H9 (cell line): ENCODE results near the gene TOP1. TPM values are rescaled to one million over a fixed set of nuclear protein-coding genes. Genes with fewer than 3 reads are reported as not detected.

Experiments used
- DNase-seq: peaks from one replicate; pipeline ENCODE4 v3.0.0-alpha.2; 2017
- H2AFZ ChIP-seq: one replicate; pipeline ENCODE4 v1.6.1; 2013; ENCODE audit warnings: mild to moderate bottlenecking, low read length, control low read depth, moderate library complexity
- H2AK5ac ChIP-seq: 2 replicates; pipeline ENCODE4 v1.6.1; 2013; ENCODE audit warnings: low read length, control low read depth, mixed read lengths; ENCODE audit not compliant: insufficient read length
- H2BK120ac ChIP-seq: one replicate; pipeline ENCODE4 v1.6.1; 2013; ENCODE audit warnings: low read depth, mild to moderate bottlenecking, low read length, control low read depth, inconsistent platforms; ENCODE audit not compliant: poor library complexity, severe bottlenecking
- H2BK12ac ChIP-seq: 2 replicates; pipeline ENCODE4 v1.6.1; 2013; ENCODE audit warnings: low read length, control low read depth, mixed read lengths, low read depth; ENCODE audit not compliant: insufficient read length
- H2BK15ac ChIP-seq: 2 replicates; pipeline ENCODE4 v1.6.1; 2013; ENCODE audit warnings: low read depth, low read length, control low read depth
- H2BK20ac ChIP-seq: one replicate; pipeline ENCODE4 v1.6.1; 2013; ENCODE audit warnings: low read depth, mild to moderate bottlenecking, low read length, control low read depth, inconsistent platforms; ENCODE audit not compliant: poor library complexity, severe bottlenecking
- H2BK5ac ChIP-seq: 2 replicates; pipeline ENCODE4 v1.6.1; 2013; ENCODE audit warnings: low read length, control low read depth, mixed read lengths; ENCODE audit not compliant: insufficient read length
- H3K14ac ChIP-seq: 2 replicates; pipeline ENCODE4 v1.6.1; 2013; ENCODE audit warnings: low read length, control low read depth; ENCODE audit not compliant: insufficient read depth
- H3K18ac ChIP-seq: 2 replicates; pipeline ENCODE4 v1.6.1; 2013; ENCODE audit warnings: low read depth, mild to moderate bottlenecking, mixed read lengths, low read length, control low read depth; ENCODE audit not compliant: insufficient read length
- H3K23ac ChIP-seq: 2 replicates; pipeline ENCODE4 v1.6.1; 2013; ENCODE audit warnings: low read length, control low read depth, mixed read lengths, low read depth; ENCODE audit not compliant: insufficient read length
- H3K23me2 ChIP-seq: 2 replicates; pipeline ENCODE4 v1.6.1; 2013; ENCODE audit warnings: low read depth, mild to moderate bottlenecking, mixed read lengths, low read length, control low read depth; ENCODE audit not compliant: insufficient read length, poor library complexity, severe bottlenecking
- H3K27ac ChIP-seq: 2 replicates; pipeline ENCODE4 v1.5.1; 2013; ENCODE audit warnings: low read length, control low read depth, mixed read lengths, low read depth; ENCODE audit not compliant: insufficient read length
- H3K27me3 ChIP-seq: 2 replicates; pipeline ENCODE4 v1.6.1; 2013; ENCODE audit warnings: low read length, control low read depth, inconsistent platforms; ENCODE audit not compliant: insufficient read depth
- H3K4ac ChIP-seq: 2 replicates; pipeline ENCODE4 v1.6.1; 2013; ENCODE audit warnings: low read depth, mild to moderate bottlenecking, control low read depth, inconsistent platforms, low read length, moderate library complexity
- H3K4me1 ChIP-seq: 2 replicates; pipeline ENCODE4 v1.6.1; 2013; ENCODE audit warnings: low read length, control low read depth, inconsistent platforms; ENCODE audit not compliant: insufficient read depth
- H3K4me2 ChIP-seq: 2 replicates; pipeline ENCODE4 v1.6.1; 2013; ENCODE audit warnings: low read length, control low read depth, mixed read lengths; ENCODE audit not compliant: insufficient read length, insufficient read depth
- H3K56ac ChIP-seq: 2 replicates; pipeline ENCODE4 v1.6.1; 2013; ENCODE audit warnings: low read depth, mild to moderate bottlenecking, mixed read lengths, low read length, control low read depth; ENCODE audit not compliant: insufficient read length
- H3K79me1 ChIP-seq: 2 replicates; pipeline ENCODE4 v1.6.1; 2013; ENCODE audit warnings: low read depth, mild to moderate bottlenecking, moderate library complexity, low read length, control low read depth, inconsistent platforms; ENCODE audit not compliant: insufficient read depth, poor library complexity, severe bottlenecking
- H3K79me2 ChIP-seq: 2 replicates; pipeline ENCODE4 v1.6.1; 2013; ENCODE audit warnings: low read length, control low read depth, inconsistent platforms; ENCODE audit not compliant: insufficient read depth
- H3K9ac ChIP-seq: 2 replicates; pipeline ENCODE4 v1.6.1; 2013; ENCODE audit warnings: low read length, control low read depth, mixed read lengths; ENCODE audit not compliant: insufficient read length; ENCODE audit errors: extremely low read depth
- H3K9me3 ChIP-seq: one replicate; pipeline ENCODE4 v1.6.1; 2013; ENCODE audit warnings: low read depth, low read length, inconsistent platforms; ENCODE audit not compliant: control insufficient read depth
- H3T11ph ChIP-seq: one replicate; pipeline ENCODE4 v1.6.1; 2013; ENCODE audit warnings: mild to moderate bottlenecking, low read length, control low read depth, inconsistent platforms
- H4K20me1 ChIP-seq: one replicate; pipeline ENCODE4 v1.6.1; 2013; ENCODE audit not compliant: control insufficient read depth, insufficient read length, insufficient read depth
- H4K5ac ChIP-seq: 2 replicates; pipeline ENCODE4 v1.6.1; 2013; ENCODE audit warnings: low read depth, mild to moderate bottlenecking, mixed read lengths, low read length, control low read depth; ENCODE audit not compliant: insufficient read length
- H4K8ac ChIP-seq: replicated peaks from 2 replicates; pipeline ENCODE4 v1.6.1; 2013; ENCODE audit warnings: low read length, control low read depth, mixed read lengths, low read depth; ENCODE audit not compliant: insufficient read length
- H4K91ac ChIP-seq: 2 replicates; pipeline ENCODE4 v1.6.1; 2013; ENCODE audit warnings: low read depth, mild to moderate bottlenecking, moderate library complexity, mixed read lengths, low read length, control low read depth; ENCODE audit not compliant: insufficient read length
- H3K27ac Mint-ChIP-seq, 3 experiments: 2 replicates in 2 of 3; 3 replicates in 1 of 3; pipeline ENCODE4 v1.8.0; 2020 to 2021; ENCODE audit warnings: mixed read lengths in 3 of 3, mild to moderate bottlenecking in 1 of 3, moderate library complexity in 1 of 3
- H3K27me3 Mint-ChIP-seq: 2 replicates; pipeline ENCODE4 v1.8.0; 2021; ENCODE audit warnings: low read depth, mild to moderate bottlenecking, moderate library complexity, mixed read lengths
- H3K36me3 Mint-ChIP-seq, 3 experiments: 2 replicates in 2 of 3; 3 replicates in 1 of 3; pipeline ENCODE4 v1.8.0; 2020 to 2021; ENCODE audit warnings: low read depth in 3 of 3, mixed read lengths in 3 of 3; ENCODE audit not compliant: insufficient read depth in 1 of 3
- H3K4me1 Mint-ChIP-seq, 2 experiments: 2 replicates each; pipeline ENCODE4 v1.8.0; 2020; ENCODE audit warnings: mixed read lengths in 2 of 2
- H3K4me3 Mint-ChIP-seq, 2 experiments: 2 replicates in 1 of 2; 3 replicates in 1 of 2; pipeline ENCODE4 v1.8.0; 2020 to 2021; ENCODE audit warnings: mild to moderate bottlenecking in 2 of 2, mixed read lengths in 2 of 2, moderate library complexity in 1 of 2
- H3K9me3 Mint-ChIP-seq, 2 experiments: 2 replicates in 1 of 2; 3 replicates in 1 of 2; pipeline ENCODE4 v1.8.0; 2020; ENCODE audit warnings: mild to moderate bottlenecking in 2 of 2, mixed read lengths in 2 of 2, moderate library complexity in 1 of 2
- CTCF ChIP-seq: fragments of 200-600 bp; sonication (generic); conservative IDR thresholded peaks from 3 replicates; pipeline ENCODE4 v1.8.0; 2021; ENCODE audit warnings: antibody characterized with exemption, mild to moderate bottlenecking
- WGBS: extraction: QIAGEN DNeasy Blood & Tissue Kit; methylation state at CpG from one replicate; pipeline ENCODE4 v1.1.7; 2013; ENCODE audit warnings: missing lambda C conversion rate, low lambda C conversion rate, mixed read lengths; ENCODE audit not compliant: insufficient read length; ENCODE audit errors: extremely low coverage; 5-methylcytosine and 5-hydroxymethylcytosine counted together
- total RNA-seq: library from RNA; stranded (reverse); gene quantifications from 2 replicates; pipeline ENCODE4 v1.2.1, GENCODE V29; 2021

The TOP1 gene
- total RNA-seq, 1 experiment from 2014 or later = 96.4 TPM

- Histone ChIP-seq H3K4ac (no peak overlapping the region), H2BK12ac (no peak overlapping the region), H4K91ac (no peak overlapping the region), H3K4me1 (no peaks in the 10 kb centered on the region; the same call in 1 of the 2 replicates), H3K18ac (no peak overlapping the region), H2AFZ (no peak overlapping the region), H3K27me3 (no peaks in the 10 kb centered on the region), H2AK5ac (no peak overlapping the region), H2BK120ac (no peak overlapping the region), H3K9ac (no peak overlapping the region), H3K79me1 (peaks cover 5% of the 10 kb centered on the region), H3K9me3 (no peaks in the 10 kb centered on the region), H3K23ac (no peak overlapping the region), H2BK5ac (no peak overlapping the region), H3K4me2 (no peak overlapping the region), H3T11ph (no peak overlapping the region), H4K8ac (no peak overlapping the region), H2BK20ac (no peak overlapping the region), H4K20me1 (no peaks in the 10 kb centered on the region), H4K5ac (no peak overlapping the region), H3K23me2 (no peaks in the 10 kb centered on the region), H3K14ac (no peak overlapping the region), H2BK15ac (no peak overlapping the region), H3K56ac (no peak overlapping the region), H3K27ac (no peak overlapping the region), H3K79me2 (peaks cover 26% of the 10 kb centered on the region; the same call in 1 of the 2 replicates)
- DNase-seq = no peak
- Mint-ChIP-seq H3K27me3 (no peaks in the 10 kb centered on the region), H3K27ac (no peak overlapping the region), H3K36me3 (peaks cover 0 to 3% (median 2%) of the 10 kb centered on the region in 3 experiments; a peak in 1 of 7 replicates), H3K9me3 (no peaks in the 10 kb centered on the region), H3K4me1 (peaks cover 43 to 60% of the 10 kb centered on the region in 2 experiments), H3K4me3 (no peak overlapping the region)
- no CpG with 5 or more reads among the region's 2 CpGs for WGBS
- TF ChIP-seq CTCF = no peak
These were observed 26.2 kb downstream of the TOP1 start for GRCh38 chr20:41054847-41055230.
